ENCODE measurements around the gene B4GALNT1.

The B4GALNT1 gene

GRCh38 chr12:57609781-57610553 is 23.0 kb downstream of the B4GALNT1 start:
- in situ Hi-C loops (cut with MboI; ENCODE audit: low sequenced_read_pairs): no loop called here

GRCh38 chr12:57609101-57609780 is 23.8 kb downstream of the B4GALNT1 start:
- in situ Hi-C loops (cut with MboI; ENCODE audit: low sequenced_read_pairs): no loop called here

- in situ Hi-C loops (cut with MboI; ENCODE audit: low sequenced_read_pairs): no loop called here
Observed at GRCh38 chr12:57607958-57608663, 24.9 kb downstream of the B4GALNT1 start.

GRCh38 chr12:57606821-57607220 is 26.2 kb downstream of the B4GALNT1 start:
- in situ Hi-C loops (cut with MboI; ENCODE audit: low sequenced_read_pairs): no loop called here

GRCh38 chr12:57606399-57606798 is 26.6 kb downstream of the B4GALNT1 start:
- in situ Hi-C loops (cut with MboI; ENCODE audit: low sequenced_read_pairs): no loop called here

GRCh38 chr12:57605811-57606311 is 27.1 kb downstream of the B4GALNT1 start:
- in situ Hi-C loops (cut with MboI; ENCODE audit: low sequenced_read_pairs): no loop called here

- in situ Hi-C loops (cut with MboI; ENCODE audit: low sequenced_read_pairs): no loop called here
Observed at GRCh38 chr12:57604992-57605810, 27.8 kb downstream of the B4GALNT1 start.

- in situ Hi-C loops (cut with MboI; ENCODE audit: low sequenced_read_pairs): no loop called here
Observed at GRCh38 chr12:57604454-57604991, 28.5 kb downstream of the B4GALNT1 start, which contains the start of gene DTX3. Gene DTX3 (plus strand): TSS chr12:57604824. CDS start chr12:57606518, 1,694 bp downstream.

GRCh38 chr12:57603815-57604453 is 29.1 kb downstream of the B4GALNT1 start:
- in situ Hi-C loops (cut with MboI; ENCODE audit: low sequenced_read_pairs): no loop called here

- in situ Hi-C loops (cut with MboI; ENCODE audit: low sequenced_read_pairs): no loop called here
Observed at GRCh38 chr12:57603324-57603723, 29.7 kb downstream of the B4GALNT1 start.

- in situ Hi-C loops (cut with MboI; ENCODE audit: low sequenced_read_pairs): no loop called here
Observed at GRCh38 chr12:57602544-57602943, 30.5 kb downstream of the B4GALNT1 start.

GRCh38 chr12:57600395-57600794 is 32.6 kb downstream of the B4GALNT1 start:
- in situ Hi-C loops (cut with MboI; ENCODE audit: low sequenced_read_pairs): no loop called here

- in situ Hi-C loops (cut with MboI; ENCODE audit: low sequenced_read_pairs): no loop called here
Observed at GRCh38 chr12:57593187-57593586, 39.8 kb downstream of the B4GALNT1 start.

- in situ Hi-C loops (cut with MboI; ENCODE audit: low sequenced_read_pairs): no loop called here
Observed at GRCh38 chr12:57592551-57593165, 40.3 kb downstream of the B4GALNT1 start.

GRCh38 chr12:57591782-57592325 is 41.1 kb downstream of the B4GALNT1 start:
- in situ Hi-C loops (cut with MboI; ENCODE audit: low sequenced_read_pairs): no loop called here

- in situ Hi-C loops (cut with MboI; ENCODE audit: low sequenced_read_pairs): no loop called here
Observed at GRCh38 chr12:57590864-57591781, 41.9 kb downstream of the B4GALNT1 start, which contains the start of gene PIP4K2C. Gene PIP4K2C (plus strand): TSS chr12:57591192. CDS start chr12:57591290, 98 bp downstream.

GRCh38 chr12:57590479-57590863 is 42.5 kb downstream of the B4GALNT1 start:
- in situ Hi-C loops (cut with MboI; ENCODE audit: low sequenced_read_pairs): no loop called here
